HepG2 (cell line): ENCODE results near the gene ZNF697. TPM values are rescaled to one million over a fixed set of nuclear protein-coding genes. Genes with fewer than 3 reads are reported as not detected.

ENCODE experiments used
- ATAC-seq: fragments of 200-7000 bp; cut with Tn5 transposase; 3 replicates; pipeline ENCODE4 v1.9.1; 2020; ENCODE audit warnings: mild to moderate bottlenecking, moderate library complexity
- BruUV-seq: library from RNA; stranded (reverse); fragments of 400-500 nt; replicated peaks from 2 replicates; lab custom pipeline; 2021; lab: Mats Ljungman, UMichigan
- CTCF ChIA-PET: fragments of 300-600 bp; formaldehyde crosslinking; extraction: SDS; loops from one replicate; lab custom pipeline; 2021; ENCODE audit warnings: low total read pairs, inconsistent platforms, low intra/inter-chr PET ratio; lab: Yijun Ruan, JAX
- POLR2A ChIA-PET: fragments of 350-600 bp; sonication (Branson Sonifier 250); formaldehyde crosslinking; loops from one replicate; lab custom pipeline; 2020; ENCODE audit warnings: antibody characterized with exemption, inconsistent platforms; lab: Yijun Ruan, JAX
- DNase-seq: peaks from one replicate; pipeline ENCODE4 v3.0.0-alpha.2; 2015; ENCODE audit warnings: low spot score
- FAIRE-seq: peaks from 3 replicates; lab custom pipeline; 2011; peaks lifted over from hg19 to GRCh38; lab: Jason Lieb, UNC
- H2AFZ ChIP-seq: one replicate; pipeline ENCODE4 v1.6.1; 2011; ENCODE audit warnings: low read length, inconsistent platforms
- H3K27ac ChIP-seq: fragments of 300-600 bp; 3 replicates; pipeline ENCODE4 v1.8.0; 2011; ENCODE audit warnings: mixed run types, mild to moderate bottlenecking, mixed read lengths, low read length, inconsistent platforms; ENCODE audit not compliant: insufficient read depth; ENCODE audit errors: extremely low read length
- H3K27me3 ChIP-seq, 2 experiments: fragments of 200-600 bp in 1 of 2; 2 replicates in 1 of 2; 3 replicates in 1 of 2; pipeline versions ENCODE4 v1.6.0 to v1.8.0; 2011; ENCODE audit warnings: low read length in 2 of 2, mild to moderate bottlenecking in 2 of 2, moderate library complexity in 2 of 2, inconsistent platforms in 1 of 2; ENCODE audit not compliant: insufficient read depth in 2 of 2, control insufficient read depth in 1 of 2
- H3K36me3 ChIP-seq, 2 experiments: fragments of 200-600 bp in 1 of 2; replicated peaks in 1 of 2; 2 replicates in 1 of 2; 3 replicates in 1 of 2; pipeline versions ENCODE4 v1.5.1 to v1.8.0; 2011; ENCODE audit warnings: low read length in 2 of 2, inconsistent platforms in 1 of 2; ENCODE audit not compliant: insufficient read depth in 2 of 2, control insufficient read depth in 1 of 2
- H3K4me1 ChIP-seq: 2 replicates; pipeline ENCODE4 v1.5.1; 2012; ENCODE audit warnings: low read length, inconsistent platforms; ENCODE audit not compliant: insufficient read depth
- H3K4me2 ChIP-seq: 2 replicates; pipeline ENCODE4 v1.6.0; 2011; ENCODE audit warnings: low read depth, low read length, inconsistent platforms
- H3K4me3 ChIP-seq, 3 experiments: fragments of 200-600 bp in 1 of 3; sonication (generic), shearing (Covaris generic) in 1 of 3; replicated peaks in 1 of 3; 2 replicates each; pipeline ENCODE4 v1.5.1; 2011 to 2016; ENCODE audit warnings: low read length in 3 of 3, inconsistent platforms in 2 of 3, low read depth in 2 of 3, mild to moderate bottlenecking in 2 of 3, control low read depth in 1 of 3, mixed read lengths in 1 of 3; ENCODE audit not compliant: insufficient read depth in 1 of 3
- H3K79me2 ChIP-seq: one replicate; pipeline ENCODE4 v1.6.1; 2011; ENCODE audit warnings: low read length, inconsistent platforms; ENCODE audit not compliant: insufficient read depth
- H3K9ac ChIP-seq: 2 replicates; pipeline ENCODE4 v1.6.0; 2011; ENCODE audit warnings: mild to moderate bottlenecking, low read depth, low read length, inconsistent platforms; ENCODE audit not compliant: insufficient read depth
- H3K9me3 ChIP-seq: 2 replicates; pipeline ENCODE4 v1.5.1; 2012; ENCODE audit warnings: mild to moderate bottlenecking, low read length
- H4K20me1 ChIP-seq: 2 replicates; pipeline ENCODE4 v1.6.0; 2011; ENCODE audit warnings: inconsistent platforms, mild to moderate bottlenecking, low read length, moderate library complexity; ENCODE audit not compliant: insufficient read depth
- KAT7 ChIP-seq: IDR thresholded peaks from 2 replicates; pipeline ENCODE4 v1.6.1; 2018; ENCODE audit warnings: borderline replicate concordance, missing compliant biosample characterization
- NCOA1 ChIP-seq: sonication (generic); formaldehyde crosslinking; IDR thresholded peaks from 2 replicates; pipeline ENCODE4 v1.9.0; 2021; ENCODE audit warnings: missing genetic modification reagents
- NKX3-1 ChIP-seq: sonication (generic); formaldehyde crosslinking; IDR thresholded peaks from 2 replicates; pipeline ENCODE4 v1.5.0; 2020; ENCODE audit warnings: missing genetic modification reagents
- POLR2G ChIP-seq: fragments of 200-400 bp; formaldehyde crosslinking; IDR thresholded peaks from 2 replicates; pipeline ENCODE4 v1.6.1; 2018; ENCODE audit warnings: mild to moderate bottlenecking, low read depth, low read length, moderate library complexity
- SIN3A ChIP-seq: IDR thresholded peaks from 2 replicates; pipeline ENCODE4 v1.6.1; 2011; ENCODE audit warnings: low read depth, mild to moderate bottlenecking, control low read depth, low read length, borderline replicate concordance
- ZC3H13 ChIP-seq: sonication (generic); formaldehyde crosslinking; IDR thresholded peaks from 2 replicates; pipeline ENCODE4 v1.8.1; 2023; ENCODE audit warnings: mild to moderate bottlenecking, missing genetic modification reagents, moderate library complexity
- ZNF407 ChIP-seq: sonication (generic); formaldehyde crosslinking; IDR thresholded peaks from one replicate; pipeline ENCODE4 v1.5.1; 2020; ENCODE audit warnings: mild to moderate bottlenecking, missing genetic modification reagents; ENCODE audit errors: not compliant biosample characterization
- ZNF567 ChIP-seq: sonication (generic); formaldehyde crosslinking; IDR thresholded peaks from 2 replicates; pipeline ENCODE4 v1.8.1; 2023; ENCODE audit warnings: mild to moderate bottlenecking, missing genetic modification reagents, borderline replicate concordance
- ZNF749 ChIP-seq: sonication (generic); formaldehyde crosslinking; IDR thresholded peaks from 2 replicates; pipeline ENCODE4 v1.8.0; 2022; ENCODE audit warnings: mild to moderate bottlenecking, missing genetic modification reagents, moderate library complexity, borderline replicate concordance
- WGBS: methylation state at CpG from one replicate; pipeline ENCODE4 v1.1.6; 2017; ENCODE audit warnings: low lambda C conversion rate; 5-methylcytosine and 5-hydroxymethylcytosine counted together
- in situ Hi-C: cut with HindIII; loops from 2 replicates; pipeline ENCODE4 v1.10.0; 2017; ENCODE audit warnings: low pct_unique_long_range_greater_than_20kb; ENCODE audit not compliant: extremely low pct_ligation_motif_present
- intact Hi-C: fragments of 100-400 bp; cut with micrococcal nuclease; formaldehyde crosslinking; loops from one replicate; pipeline ENCODE4 v1.10.0; 2022; ENCODE audit not compliant: unreplicated experiment
- polyA plus RNA-seq, 8 experiments: library from polyadenylated mRNA; depleted of rRNA in 3 of 8; stranded (reverse) in 7 of 8; unstranded in 1 of 8; fragments of >200 nt; fragmentation: Illumina TruSeq in 4 of 8; extraction: Trizol in 4 of 8; gene quantifications; 2 replicates each; pipeline versions ENCODE4 v1.2.1 to v1.2.3, GENCODE V29; 2011 to 2016; ENCODE audit warnings: low read depth in 4 of 8, missing spikeins in 1 of 8, mixed read lengths in 1 of 8; ENCODE audit not compliant: insufficient read depth in 1 of 8
- total RNA-seq, 5 experiments: library from RNA; depleted of rRNA; stranded (reverse); fragments of >200 nt; fragmentation: Illumina TruSeq; extraction: Trizol; gene quantifications; 2 replicates each; pipeline ENCODE4 v1.2.3, GENCODE V29; 2016; ENCODE audit warnings: low read depth in 1 of 5

ZNF697 gene
- total and polyA plus RNA-seq, 2 of the 13 experiments (the other 11 are each of a cell fraction or from before 2014, with no cell fraction given), result 2.3 to 7.1 TPM

DNA sequence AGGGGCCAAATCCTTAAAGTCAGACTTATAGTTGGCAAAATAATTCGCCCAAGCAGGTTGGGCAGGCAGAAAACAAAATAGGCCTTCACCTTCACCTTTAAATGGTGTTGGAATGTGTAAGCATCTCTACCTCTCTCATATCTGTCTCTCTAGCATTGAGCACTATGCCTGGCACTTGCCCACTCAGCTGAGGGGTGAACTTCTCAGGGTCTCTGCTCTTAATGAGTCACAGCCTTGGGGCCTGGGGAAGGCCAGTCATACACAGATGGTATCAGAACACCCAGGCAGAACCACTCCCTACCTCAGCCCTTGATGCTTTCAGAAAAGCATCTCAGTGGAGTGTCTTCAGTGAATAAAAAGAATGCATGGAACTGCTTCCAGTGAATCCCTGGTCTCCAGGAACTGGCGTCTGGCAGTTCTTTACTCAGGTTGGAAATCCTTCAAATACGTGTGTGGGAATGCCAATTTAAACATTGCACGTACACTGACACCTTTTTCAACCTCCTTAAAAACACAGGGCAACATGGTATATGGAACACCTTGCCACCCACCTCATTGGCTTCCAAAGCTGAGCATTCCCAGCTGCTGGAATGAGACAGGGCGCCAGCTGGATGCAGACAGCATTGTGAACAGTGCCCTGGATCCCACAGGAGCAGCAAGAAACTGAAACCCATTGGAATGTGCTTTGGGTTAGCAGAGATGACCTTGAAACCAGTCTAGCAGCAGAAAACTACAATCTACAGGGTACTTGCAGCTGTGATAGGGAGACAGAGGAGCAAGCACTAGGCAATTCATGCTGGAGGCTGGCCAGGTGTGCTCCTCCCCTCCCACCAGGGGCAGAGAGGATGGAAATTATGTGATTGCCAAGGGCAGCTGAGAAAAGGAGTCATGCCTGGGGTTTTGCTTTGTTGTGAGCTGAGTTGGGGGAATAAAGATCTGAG lies 30.0 kb downstream of the ZNF697 start:
- FAIRE-seq (no peak), ATAC-seq (peak; percentile 16; the same call in 2 of the 3 replicates), DNase-seq (peak; percentile 25)
- no peak overlapping the region for H3K4me3 ChIP-seq
- H3K36me3 ChIP-seq, result peaks cover 0 to 2% of the 10 kb centered on the region in 2 experiments; a peak in 2 of 5 replicates
- H3K9ac ChIP-seq, result no peak overlapping the region
- H3K4me2 ChIP-seq, result no peak overlapping the region
- no peak overlapping the region for H2AFZ ChIP-seq
- ChIA-PET POLR2A (interaction anchor here (1.1 kb wide), 1 partner anchor 94 kb away, joined by 4 read pairs; the partner anchor contains the start of gene PHGDH), CTCF (interaction anchor here (0.7 kb wide), 1 partner anchor 58 kb away, joined by 4 read pairs; no protein-coding TSS in a partner anchor)
- no peak for TF ChIP-seq NKX3-1 (CRISPR knock-in tag)
- TF ChIP-seq NCOA1 (CRISPR knock-in tag), result no peak
- TF ChIP-seq SIN3A, result no peak
- TF ChIP-seq KAT7 (CRISPR knock-in tag), result no peak
- peak; percentile 22; the same call in 1 of the 2 replicates for TF ChIP-seq POLR2G
- TF ChIP-seq ZNF407 (CRISPR knock-in tag), result no peak
- no peak for TF ChIP-seq ZNF749
- no peak for TF ChIP-seq ZNF567 (CRISPR knock-in tag)
- 0 out of 2 replicates have a peak, but pooled peaks have one; percentile 41 for TF ChIP-seq ZC3H13 (CRISPR knock-in tag)
- in situ Hi-C loops, result no loop called here
- H4K20me1 ChIP-seq, result no peaks in the 10 kb centered on the region
- no peaks in the 10 kb centered on the region for H3K9me3 ChIP-seq
- H3K27ac ChIP-seq, result no peak overlapping the region
- peaks cover 17% of the 10 kb centered on the region for H3K4me1 ChIP-seq
- no TSS peak for BruUV-seq
- 86% methylated on average over 4 of the region's 5 CpGs for WGBS
- no peaks in the 10 kb centered on the region for H3K27me3 ChIP-seq
- no peaks in the 10 kb centered on the region for H3K79me2 ChIP-seq
- intact Hi-C loops, result no loop called here
